Activated CD4-positive, alpha-beta memory T cell treated with anti-CD3 and anti-CD28 coated beads, Interleukin-2, amount 10 ng/mL, durations not matched to agents 7 days and 5 days (primary cell): ENCODE measurements around the gene MRM1. TPM values are rescaled to one million over a fixed set of nuclear protein-coding genes. Genes with fewer than 3 reads are reported as not detected.

Experiments
- total RNA-seq, 2 experiments: library from RNA; stranded (reverse); gene quantifications; one replicate each; pipeline ENCODE4 v1.2.3, GENCODE V29; 2021

Gene MRM1
- total RNA-seq, 2 experiments from 2014 or later = 7.3 to 8.4 TPM

Other genes with a start within 250 kb of the MRM1 start
- not detected for gene TBC1D3H, start 213.1 kb upstream of the MRM1 start, total RNA-seq
- 10 to 100 TPM; 38.1 to 38.9 TPM for gene ZNHIT3, start 114.9 kb upstream of the MRM1 start, total RNA-seq
- gene MYO19, start 66.7 kb upstream of the MRM1 start, total RNA-seq = 10 to 100 TPM; 87.2 to 92.2 TPM
- gene PIGW, start 66.6 kb upstream of the MRM1 start, total RNA-seq = 1 to 10 TPM; 6.4 to 6.9 TPM
- 100 to 1,000 TPM in 1 of 2 experiments, 10 to 100 TPM in 1; 94.0 to 106 TPM for gene GGNBP2, start 56.7 kb upstream of the MRM1 start, total RNA-seq
- 1 to 10 TPM; 3.7 to 3.8 TPM for gene DHRS11, start 9.7 kb upstream of the MRM1 start, total RNA-seq